ENCODE data around the gene ING3.

ING3 gene

DNA sequence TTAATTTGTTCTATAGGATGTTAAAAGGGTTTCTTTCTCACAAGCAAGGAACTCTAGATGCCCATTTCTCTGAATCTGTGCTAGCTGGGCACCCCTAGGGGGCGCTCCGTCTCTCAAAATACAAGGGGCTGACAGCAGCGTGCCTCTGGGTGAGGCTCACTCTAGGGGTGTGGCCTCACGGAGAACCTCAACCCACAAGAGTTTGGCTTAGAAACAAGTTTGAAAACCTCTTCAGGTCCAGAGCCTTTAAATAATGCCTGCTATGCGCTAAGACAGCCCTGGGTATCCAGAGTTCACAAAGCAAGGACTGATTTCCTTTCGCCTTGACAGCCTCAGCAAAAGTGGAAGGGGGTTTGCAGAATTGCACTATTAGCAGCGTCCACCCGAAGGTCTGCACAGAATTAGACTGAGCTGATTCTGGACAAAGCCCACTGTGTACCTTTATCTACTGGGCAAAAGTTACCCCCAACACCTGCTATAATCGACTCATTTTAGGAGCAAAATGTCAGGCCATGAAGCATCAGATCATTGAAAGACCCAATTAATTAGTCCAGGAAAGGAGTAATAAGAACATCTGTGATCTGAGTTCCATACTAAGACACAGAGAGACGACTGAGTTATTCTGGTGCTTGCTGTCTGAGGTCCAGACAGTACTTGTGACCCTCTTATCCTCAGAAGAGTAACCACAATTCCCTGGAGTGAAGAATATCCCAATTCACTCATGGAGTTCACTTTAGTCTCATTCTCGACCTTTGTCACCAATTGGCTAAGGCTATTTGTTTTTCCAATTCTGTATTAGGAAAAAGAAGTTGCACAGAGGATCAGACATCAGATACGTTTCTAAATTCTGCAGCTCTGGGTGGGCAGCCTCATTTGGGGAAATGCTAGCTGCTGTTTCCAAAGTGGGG lies 37.4 kb downstream of the ING3 start:
- FAIRE-seq (peak; percentile 92), DNase-seq (ENCODE audit: extremely low spot score, insufficient read length, low read depth) (peak; percentile 54)

DNA sequence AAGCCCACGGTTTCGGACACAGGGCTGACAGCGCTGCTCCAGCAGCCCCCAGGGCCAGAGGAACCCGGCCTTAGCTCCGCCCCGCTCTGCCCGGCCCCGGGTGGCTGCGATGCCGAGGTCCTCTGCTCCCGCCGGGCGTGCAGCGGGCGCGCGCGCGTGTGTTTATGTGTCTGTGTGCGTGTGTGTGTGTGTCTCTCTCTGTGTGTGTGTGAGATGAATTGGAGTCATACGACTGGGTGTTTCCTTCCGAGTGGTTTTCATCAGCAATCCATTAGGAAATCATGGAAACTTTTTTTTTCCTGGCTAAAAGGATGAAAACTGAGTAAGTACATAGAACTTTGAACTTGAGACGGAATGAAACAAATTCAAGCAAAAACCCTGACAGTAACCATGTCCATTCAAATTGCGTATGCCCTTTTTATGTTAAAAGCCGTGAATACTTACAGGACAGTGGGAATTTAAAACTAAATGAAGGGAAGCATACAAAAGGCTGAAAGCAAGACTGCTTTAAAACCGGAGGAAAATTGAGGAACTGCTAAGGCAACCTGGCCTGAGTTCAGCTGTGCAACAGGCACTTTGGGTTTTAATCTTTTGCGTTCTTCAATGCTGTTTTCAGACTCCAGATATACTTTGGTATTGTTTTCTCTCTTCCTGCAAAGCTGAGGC lies 38.1 kb downstream of the ING3 start, which contains the start of gene CPED1:
TSS of gene CPED1 (plus strand) at position 121 of the 666 bp plus-strand sequence. CDS start 911 bp downstream, outside the sequence.
- FAIRE-seq = peak; percentile 31

DNA sequence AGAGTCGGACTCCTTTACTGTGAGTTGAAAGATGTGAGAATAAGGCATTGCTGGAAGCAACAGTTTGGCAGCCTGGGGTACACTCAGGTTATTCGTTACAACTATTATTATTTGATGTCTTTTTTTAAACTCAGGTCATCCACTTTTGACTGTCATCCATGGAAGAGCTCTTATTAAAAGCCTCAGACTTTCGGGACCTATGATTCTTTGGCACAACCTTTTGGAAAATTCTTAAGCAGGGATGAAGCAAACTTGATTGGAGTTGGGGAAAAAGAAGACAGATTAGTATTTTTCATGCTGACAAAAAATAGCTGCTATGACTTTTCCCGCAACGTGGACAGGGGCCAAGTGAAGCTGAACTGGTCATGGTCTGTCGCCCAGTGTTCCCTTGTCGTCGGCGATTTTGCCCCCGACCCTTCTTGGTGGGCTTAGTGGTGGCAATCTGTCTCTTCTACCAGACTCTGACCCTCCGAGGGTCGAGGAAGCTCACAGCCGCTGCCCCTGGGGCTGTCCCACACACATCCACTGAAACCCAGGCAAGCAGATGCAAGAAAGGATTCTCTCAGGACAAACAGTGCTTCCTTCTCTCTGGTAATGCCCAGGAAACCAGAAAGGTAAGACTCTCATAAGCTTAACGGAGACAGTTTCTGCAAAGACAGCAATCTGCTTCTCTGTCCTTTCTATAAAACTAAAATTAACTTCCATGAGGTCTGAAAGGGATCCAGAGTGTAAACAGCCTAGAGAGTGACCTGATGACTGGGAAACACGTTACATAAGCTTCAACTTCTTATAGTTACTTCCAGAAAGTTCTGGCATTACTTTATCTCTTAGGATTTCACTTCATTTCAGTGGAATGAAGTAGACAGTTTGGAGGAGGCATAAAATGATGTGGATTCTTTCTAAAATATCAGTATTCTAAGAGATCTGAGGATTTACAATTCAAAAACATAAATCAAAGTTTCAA lies 39.0 kb downstream of the ING3 start:
- FAIRE-seq = no peak
- DNase-seq (ENCODE audit: extremely low spot score, insufficient read length, low read depth) = no peak

More for the DNA sequence above, 38.1 kb downstream of the ING3 start, which contains the start of gene CPED1:
- DNase-seq (ENCODE audit: extremely low spot score, insufficient read length, low read depth) = peak; percentile 15

DNA sequence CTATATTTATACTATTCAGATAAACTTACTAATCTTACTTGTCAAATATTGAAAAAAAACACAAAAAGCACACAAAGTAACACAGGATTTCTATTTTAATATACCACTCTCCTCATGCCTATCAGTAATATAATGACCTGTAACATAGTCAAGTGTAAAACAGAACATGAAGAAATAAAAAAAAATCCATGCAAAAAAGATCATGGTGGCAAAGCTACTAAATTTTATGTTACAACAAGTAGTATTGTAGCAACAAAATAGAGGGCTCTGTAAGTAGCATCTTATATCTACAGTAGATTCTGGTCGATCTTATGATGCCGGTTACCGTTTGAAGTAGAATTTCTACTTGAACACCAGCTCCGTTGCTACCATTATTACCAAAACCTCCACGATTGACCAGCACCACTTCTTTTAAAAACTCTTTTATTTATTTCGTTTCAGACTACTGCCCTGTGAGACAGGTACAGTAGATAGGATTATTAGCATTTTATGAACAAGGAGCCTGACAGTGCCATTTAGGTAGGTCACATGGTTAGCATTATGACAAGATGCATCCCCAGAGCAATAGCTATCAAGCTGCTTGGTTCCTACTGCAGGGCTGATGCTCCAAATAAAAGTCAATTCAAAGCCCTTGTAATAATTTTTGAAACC lies 40.0 kb downstream of the ING3 start:
- DNase-seq (ENCODE audit: extremely low spot score, insufficient read length, low read depth) = no peak
- no peak for FAIRE-seq

DNA sequence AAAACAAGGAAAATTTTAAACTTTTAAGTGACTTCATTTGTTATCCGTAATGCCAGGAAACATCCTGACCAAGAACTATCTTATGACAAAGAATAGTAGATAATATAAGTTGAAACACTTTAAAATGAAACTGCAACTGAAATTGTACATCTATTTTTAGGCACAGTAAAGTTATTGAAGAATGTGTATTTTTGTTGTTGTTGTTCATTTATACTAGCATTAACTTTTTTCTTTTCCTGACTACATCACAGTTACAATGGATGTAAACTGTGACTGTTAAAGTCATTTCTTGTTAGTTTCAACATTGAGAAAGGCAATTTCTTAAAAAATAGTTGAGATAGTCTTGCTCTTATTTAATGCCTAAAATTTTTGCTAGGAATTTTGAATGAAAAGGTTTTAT lies 40.6 kb downstream of the ING3 start:
- FAIRE-seq = no peak
- DNase-seq (ENCODE audit: extremely low spot score, insufficient read length, low read depth) = no peak

DNA sequence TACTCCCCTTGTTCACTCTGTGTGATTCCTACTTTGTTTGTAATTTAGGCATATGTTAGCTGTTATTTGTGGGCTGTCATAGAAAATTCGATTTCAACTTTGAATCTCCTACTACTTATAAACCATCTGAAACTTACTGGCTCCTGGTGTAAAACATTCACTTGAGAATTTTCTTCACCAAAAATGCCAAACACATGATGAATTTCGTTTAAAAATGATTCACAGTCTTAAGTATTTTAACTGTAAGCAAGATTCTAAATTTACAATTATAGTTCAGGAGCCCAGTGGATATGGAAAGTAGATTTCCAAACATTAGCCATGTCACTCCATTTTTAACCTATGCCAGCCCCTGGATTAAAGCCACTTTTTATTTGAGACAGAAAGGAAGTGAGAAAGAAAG lies 41.0 kb downstream of the ING3 start:
- no peak for FAIRE-seq
- DNase-seq (ENCODE audit: extremely low spot score, insufficient read length, low read depth) = no peak

- FAIRE-seq = no peak
- no peak for DNase-seq (ENCODE audit: extremely low spot score, insufficient read length, low read depth)
Observed at GRCh38 chr7:120992272-120992964, 41.8 kb downstream of the ING3 start.

- DNase-seq (ENCODE audit: extremely low spot score, insufficient read length, low read depth) = no peak
Observed at GRCh38 chr7:120992965-120993494, 42.5 kb downstream of the ING3 start.

GRCh38 chr7:120993553-120994191 lies 43.1 kb downstream of the ING3 start:
- no peak for DNase-seq (ENCODE audit: extremely low spot score, insufficient read length, low read depth)
- no peak for FAIRE-seq

More at GRCh38 chr7:120992965-120993494, 42.5 kb downstream of the ING3 start:
- no peak for FAIRE-seq

DNA sequence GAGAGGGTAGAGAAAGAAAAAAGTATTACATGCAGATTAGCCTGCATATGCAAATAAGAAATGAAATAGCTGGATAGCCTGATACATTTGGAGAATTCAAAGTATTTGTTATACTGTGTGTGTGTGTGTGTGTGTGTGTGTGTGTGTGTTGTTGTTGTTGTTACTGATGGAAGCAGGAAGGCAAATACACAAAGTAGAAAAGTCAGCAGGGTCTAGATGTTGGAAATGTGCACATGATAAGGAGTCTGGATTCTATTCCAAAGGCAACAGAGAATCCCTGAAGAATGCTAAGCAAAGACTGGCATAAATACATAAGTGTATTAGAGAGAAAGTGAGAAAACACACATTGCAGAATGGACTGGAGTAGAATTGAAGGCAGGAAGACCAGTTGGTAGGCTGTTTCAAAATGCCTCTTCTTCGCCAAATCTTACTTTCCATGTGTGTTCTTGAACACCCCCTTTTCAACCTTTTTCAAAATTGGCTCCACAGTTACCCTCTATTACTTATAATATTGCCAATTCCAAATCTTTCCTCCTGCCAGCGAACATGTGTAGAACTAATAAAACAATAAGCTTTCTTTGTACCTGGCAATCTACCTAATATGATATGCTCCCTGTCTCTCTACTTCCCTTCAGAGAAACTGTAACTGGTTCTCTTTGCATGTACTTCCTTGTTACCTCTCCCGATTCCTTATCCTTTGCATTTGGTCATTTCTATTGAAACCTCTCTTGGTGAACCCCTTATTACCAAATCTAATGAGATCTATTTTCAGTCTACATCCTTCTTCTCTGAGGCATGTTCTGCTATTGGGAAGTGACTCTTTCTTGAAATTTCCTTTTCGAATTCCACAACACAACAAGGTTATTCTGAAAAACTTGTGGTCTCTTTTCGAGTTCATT lies 44.2 kb downstream of the ING3 start:
- no peak for FAIRE-seq
- no peak for DNase-seq (ENCODE audit: extremely low spot score, insufficient read length, low read depth)

GRCh38 chr7:120995654-120996053 lies 45.1 kb downstream of the ING3 start:
- DNase-seq (ENCODE audit: extremely low spot score, insufficient read length, low read depth) (no peak), FAIRE-seq (no peak)

DNA sequence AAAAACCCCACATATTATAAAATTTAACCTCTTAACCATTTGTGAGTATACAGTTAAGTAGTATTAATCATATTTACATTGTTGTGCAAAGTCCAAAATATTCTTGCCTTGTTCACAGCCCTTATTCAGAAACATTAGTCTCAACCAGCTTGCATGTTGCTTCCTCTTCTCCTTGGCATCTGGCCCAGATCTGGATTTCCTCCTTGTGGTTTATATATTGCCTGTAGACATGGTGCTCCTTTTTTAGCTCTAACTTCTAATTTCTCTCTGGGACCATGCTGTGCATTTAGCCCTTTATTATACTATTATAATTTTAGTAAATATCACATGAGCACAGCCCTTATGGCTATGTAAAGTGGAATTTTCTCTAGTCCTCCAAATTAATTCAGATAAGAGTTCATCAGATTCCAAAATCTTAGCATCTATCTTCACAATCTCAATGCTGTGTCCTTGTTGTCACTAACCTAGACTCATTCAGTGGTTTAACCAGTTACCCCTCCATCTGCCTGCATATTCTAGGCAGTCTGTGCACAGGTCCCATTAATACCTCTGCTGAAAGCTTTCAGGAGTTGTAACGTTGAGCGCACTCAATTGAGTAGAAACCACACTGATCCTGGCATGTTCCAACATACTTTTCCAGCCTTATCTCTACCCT lies 45.9 kb downstream of the ING3 start:
- FAIRE-seq (peak; percentile 47), DNase-seq (ENCODE audit: extremely low spot score, insufficient read length, low read depth) (no peak)

DNA sequence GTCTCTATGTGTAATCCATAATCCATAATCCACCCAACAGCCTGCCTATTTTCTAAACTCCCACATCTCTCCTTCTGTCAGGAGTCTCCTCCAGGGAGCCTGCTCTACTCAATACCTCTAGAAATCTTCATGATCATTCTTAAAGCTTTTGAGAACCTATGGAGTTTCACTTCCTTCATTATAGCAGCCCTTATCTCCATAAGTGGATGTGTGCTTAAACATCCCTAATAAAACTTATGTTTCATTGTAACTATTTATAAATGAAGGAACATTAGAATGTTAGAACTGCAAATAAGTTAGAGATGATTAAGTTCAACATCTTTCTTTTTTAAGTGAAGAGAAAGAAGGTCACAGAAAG lies 46.4 kb downstream of the ING3 start:
- FAIRE-seq (no peak), DNase-seq (ENCODE audit: extremely low spot score, insufficient read length, low read depth) (no peak)

DNA sequence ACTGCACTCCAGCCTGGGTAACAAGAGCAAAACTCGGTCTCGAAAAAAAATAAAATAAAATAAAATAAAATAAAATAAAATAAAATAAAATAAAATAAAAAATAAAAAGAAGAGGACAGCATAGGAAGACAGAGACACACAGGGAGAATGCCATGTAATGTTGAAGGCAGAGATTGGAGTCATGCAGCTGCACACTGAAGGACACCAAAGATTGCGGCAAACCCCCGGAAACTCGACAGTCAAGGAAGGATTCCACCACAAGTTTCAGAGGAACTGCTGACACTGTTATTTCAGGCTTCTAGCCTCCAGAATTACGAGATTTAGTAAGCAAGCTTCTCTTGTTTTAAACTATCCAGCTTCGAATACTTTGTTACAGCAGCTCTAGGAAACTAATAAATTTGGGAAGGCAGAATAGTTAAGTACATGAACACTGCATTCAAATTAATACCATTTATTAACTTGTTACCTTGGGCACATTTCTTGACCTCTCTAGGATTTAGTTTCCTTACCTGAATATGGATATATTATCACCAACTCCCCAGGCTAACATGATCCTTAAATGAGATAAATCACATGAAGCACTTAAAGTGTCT lies 47.4 kb downstream of the ING3 start:
- FAIRE-seq (no peak), DNase-seq (ENCODE audit: extremely low spot score, insufficient read length, low read depth) (no peak)

DNA sequence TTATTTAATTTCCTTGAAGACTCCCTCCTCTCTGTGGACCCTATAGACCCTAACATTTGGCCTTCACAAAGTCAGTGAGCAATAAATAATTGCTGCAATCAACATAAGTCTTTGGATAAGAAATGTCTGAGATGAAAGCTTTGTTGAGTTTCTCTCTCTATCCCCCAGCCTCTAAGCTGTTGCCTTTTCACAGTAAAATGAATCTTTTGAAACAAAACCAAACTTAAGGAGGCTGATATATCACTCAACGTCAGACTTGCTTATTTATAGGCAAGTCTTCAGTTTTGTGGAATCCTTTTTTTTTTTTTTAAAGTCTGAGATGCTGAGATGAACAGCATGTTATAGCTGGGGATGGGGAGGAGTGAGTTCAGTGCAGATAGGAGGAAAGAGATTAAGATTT lies 47.9 kb downstream of the ING3 start:
- DNase-seq (ENCODE audit: extremely low spot score, insufficient read length, low read depth) = no peak
- no peak for FAIRE-seq

- FAIRE-seq = no peak
- no peak for DNase-seq (ENCODE audit: extremely low spot score, insufficient read length, low read depth)
Observed at GRCh38 chr7:120998996-120999565, 48.5 kb downstream of the ING3 start.
